Measurements from ENCODE around the gene CST9. TPM values are rescaled to one million over a fixed set of nuclear protein-coding genes. Genes with fewer than 3 reads are reported as not detected.
"Not testable (repeated sequence)": the region's sequence is repeated elsewhere in the genome, so short reads cannot be mapped to it uniquely, and the experiment has no call there.

The CST9 gene
- total RNA-seq, 1 donor = not detected

DNA sequence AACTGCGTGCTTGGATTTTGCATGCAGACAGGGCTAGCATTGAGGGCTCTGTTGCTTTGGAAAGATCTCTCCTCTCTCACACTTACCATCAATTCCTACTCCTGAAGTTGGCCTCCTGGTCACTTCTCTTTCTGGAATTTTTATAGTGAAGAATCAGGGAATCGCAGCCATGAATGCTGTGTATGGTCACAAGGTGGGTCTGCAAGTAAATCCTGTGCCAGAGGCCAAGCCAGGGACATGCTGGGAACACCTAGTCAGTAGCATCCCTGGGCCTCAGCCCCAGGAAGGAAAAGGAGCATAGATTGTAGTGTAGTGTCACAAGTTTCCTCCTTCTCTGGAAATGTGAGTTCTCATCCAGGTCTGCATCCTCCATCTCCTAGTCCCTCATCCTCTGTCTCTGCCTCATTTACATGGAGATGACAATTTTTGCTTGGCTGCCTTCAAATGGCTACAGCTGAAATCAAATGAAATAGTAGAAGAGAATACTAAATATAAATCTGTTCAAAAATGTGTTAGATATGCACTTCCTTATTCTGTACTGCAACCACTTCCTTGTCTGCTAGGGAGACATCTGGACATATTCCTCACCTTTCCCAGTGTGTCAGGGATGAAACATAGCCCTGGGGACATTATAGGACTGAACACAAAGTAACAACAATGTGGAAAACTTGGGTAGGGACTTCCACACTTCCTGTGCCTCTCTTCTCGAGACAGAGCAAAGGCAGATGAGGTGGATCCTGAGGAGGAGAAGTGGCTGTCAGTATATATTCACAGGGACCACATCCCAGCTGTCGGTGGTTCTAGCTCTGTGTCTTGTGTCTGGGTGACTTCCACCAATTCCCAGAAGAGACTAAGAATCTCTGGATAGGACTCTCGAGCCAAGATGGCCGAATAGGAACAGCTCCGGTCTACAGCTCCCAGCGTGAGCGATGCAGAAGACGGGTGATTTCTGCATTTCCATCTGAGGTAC is 17.0 kb downstream of the CST9 start:
- no peak for DNase-seq (ENCODE audit: low read depth in 2 of 3, low spot score in 2 of 3)

GRCh38 chr20:23587631-23588030 is 18.1 kb downstream of the CST9 start:
- no peak for DNase-seq (ENCODE audit: low read depth in 2 of 3, low spot score in 2 of 3)

- DNase-seq (ENCODE audit: low read depth in 2 of 3, low spot score in 2 of 3) = no peak
Observed at GRCh38 chr20:23586735-23587525, 18.8 kb downstream of the CST9 start.

GRCh38 chr20:23585808-23586734 is 19.6 kb downstream of the CST9 start:
- no peak for DNase-seq (ENCODE audit: low read depth in 2 of 3, low spot score in 2 of 3)

- DNase-seq (ENCODE audit: low read depth in 2 of 3, low spot score in 2 of 3) = no peak
Observed at GRCh38 chr20:23585449-23585807, 20.3 kb downstream of the CST9 start.

DNA sequence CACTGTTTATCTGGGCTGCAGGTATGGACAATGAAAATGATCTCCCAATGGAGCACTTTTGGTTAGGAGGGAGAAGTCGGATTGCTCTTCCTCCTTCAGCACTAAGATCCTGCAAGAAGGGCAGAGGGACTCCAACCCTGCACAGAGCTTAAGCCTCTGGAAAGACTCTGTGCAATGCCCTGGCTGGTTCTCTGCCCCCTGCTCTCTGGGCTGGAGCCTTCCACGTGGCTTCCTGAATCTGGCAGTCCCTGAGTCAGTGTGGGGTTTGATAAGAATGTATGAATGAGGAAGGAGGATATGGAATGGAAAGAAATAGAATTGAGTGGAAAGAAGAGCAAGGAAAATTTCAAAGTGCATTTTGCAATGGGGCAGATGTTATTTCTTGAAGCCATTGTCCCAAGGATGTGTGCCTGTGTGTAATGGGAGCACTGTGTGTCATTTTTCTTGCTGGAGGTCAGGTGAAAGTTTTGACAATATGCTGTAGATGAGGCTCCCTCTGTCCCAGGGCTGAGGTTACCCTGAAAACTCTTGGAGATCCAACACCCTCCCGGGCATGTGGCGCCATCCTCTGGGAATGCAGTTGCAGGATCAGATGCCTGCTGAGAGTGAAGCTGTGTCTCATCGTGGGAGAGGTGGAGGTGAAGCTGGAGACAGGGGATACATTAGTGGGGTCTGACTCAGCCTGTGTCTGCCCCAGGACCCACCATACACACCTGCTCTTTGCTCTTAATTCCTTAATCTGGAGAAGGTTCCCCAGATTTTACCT is 21.1 kb downstream of the CST9 start:
- DNase-seq (ENCODE audit: low read depth in 2 of 3, low spot score in 2 of 3) = no peak

DNA sequence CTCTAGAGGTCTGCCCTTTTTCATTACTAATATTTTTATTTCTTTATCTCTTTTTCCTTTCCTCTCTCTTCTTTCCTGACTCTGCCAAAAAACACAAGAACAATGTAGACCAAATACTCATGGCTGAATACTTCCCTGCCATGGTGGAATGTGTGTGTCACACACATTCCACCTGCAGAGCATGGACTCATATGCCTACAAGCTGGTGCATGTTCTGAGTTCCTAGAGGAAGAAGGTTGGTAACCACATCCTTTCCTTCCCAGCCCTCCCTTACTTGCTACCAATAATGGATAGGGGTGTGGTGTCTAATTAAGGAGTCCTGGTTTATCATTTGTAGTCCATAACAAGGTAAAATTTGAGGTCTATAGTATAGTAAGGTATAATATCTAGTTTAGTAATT is 22.2 kb downstream of the CST9 start:
- no peak for DNase-seq (ENCODE audit: low read depth in 2 of 3, low spot score in 2 of 3)

- no peak for DNase-seq (ENCODE audit: low read depth in 2 of 3, low spot score in 2 of 3)
Observed at GRCh38 chr20:23582293-23582692, 23.4 kb downstream of the CST9 start.

GRCh38 chr20:23581833-23582232 is 23.9 kb downstream of the CST9 start:
- not testable (repeated sequence) for DNase-seq (ENCODE audit: low read depth in 2 of 3, low spot score in 2 of 3)

GRCh38 chr20:23574977-23575376 is 30.7 kb downstream of the CST9 start:
- DNase-seq (ENCODE audit: low read depth in 2 of 3, low spot score in 2 of 3) = no peak

- no peak for DNase-seq (ENCODE audit: low read depth in 2 of 3, low spot score in 2 of 3)
Observed at GRCh38 chr20:23570178-23570760, 35.4 kb downstream of the CST9 start.

- DNase-seq (ENCODE audit: low read depth in 2 of 3, low spot score in 2 of 3) = no peak
Observed at GRCh38 chr20:23569570-23569969, 36.1 kb downstream of the CST9 start.

- no peak for DNase-seq (ENCODE audit: low read depth in 2 of 3, low spot score in 2 of 3)
Observed at GRCh38 chr20:23568971-23569330, 36.8 kb downstream of the CST9 start.

- no peak for DNase-seq (ENCODE audit: low read depth in 2 of 3, low spot score in 2 of 3)
Observed at GRCh38 chr20:23568320-23568970, 37.3 kb downstream of the CST9 start, which contains the start of gene CST9L. TSS of gene CST9L (minus strand) at chr20:23568484. CDS start at chr20:23568450, 34 bp downstream.

GRCh38 chr20:23566199-23566932 is 39.4 kb downstream of the CST9 start:
- DNase-seq (ENCODE audit: low read depth in 2 of 3, low spot score in 2 of 3) = no peak

DNA sequence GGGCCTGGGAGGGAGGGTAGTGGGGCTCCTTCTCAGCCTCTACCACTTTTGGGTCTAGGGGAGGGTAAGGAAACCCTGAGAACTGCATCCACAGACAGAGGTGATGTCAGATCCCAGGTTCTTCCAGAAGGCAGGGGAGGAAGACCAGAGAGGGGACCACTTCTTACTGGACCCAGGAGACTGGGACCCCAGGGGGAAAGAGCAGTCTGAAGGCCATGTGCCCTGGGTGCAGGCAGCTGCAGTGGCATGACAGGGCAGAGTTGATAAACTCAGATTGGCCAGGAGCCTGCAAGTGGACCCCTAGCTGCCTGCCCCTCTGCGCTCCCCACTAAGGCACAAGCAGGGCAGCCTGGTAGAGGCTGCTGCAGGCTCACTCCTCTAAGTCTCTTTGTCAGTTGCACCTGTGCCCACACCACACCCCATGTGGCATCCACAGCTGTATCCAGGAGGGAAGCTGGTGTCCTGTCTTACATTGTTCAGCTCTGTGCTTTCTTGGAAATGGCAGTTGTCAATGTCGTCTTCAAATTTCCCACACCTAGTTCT is 40.1 kb downstream of the CST9 start:
- no peak for DNase-seq (ENCODE audit: low read depth in 2 of 3, low spot score in 2 of 3)

GRCh38 chr20:23564927-23565326 is 40.8 kb downstream of the CST9 start:
- no peak for DNase-seq (ENCODE audit: low read depth in 2 of 3, low spot score in 2 of 3)

DNA sequence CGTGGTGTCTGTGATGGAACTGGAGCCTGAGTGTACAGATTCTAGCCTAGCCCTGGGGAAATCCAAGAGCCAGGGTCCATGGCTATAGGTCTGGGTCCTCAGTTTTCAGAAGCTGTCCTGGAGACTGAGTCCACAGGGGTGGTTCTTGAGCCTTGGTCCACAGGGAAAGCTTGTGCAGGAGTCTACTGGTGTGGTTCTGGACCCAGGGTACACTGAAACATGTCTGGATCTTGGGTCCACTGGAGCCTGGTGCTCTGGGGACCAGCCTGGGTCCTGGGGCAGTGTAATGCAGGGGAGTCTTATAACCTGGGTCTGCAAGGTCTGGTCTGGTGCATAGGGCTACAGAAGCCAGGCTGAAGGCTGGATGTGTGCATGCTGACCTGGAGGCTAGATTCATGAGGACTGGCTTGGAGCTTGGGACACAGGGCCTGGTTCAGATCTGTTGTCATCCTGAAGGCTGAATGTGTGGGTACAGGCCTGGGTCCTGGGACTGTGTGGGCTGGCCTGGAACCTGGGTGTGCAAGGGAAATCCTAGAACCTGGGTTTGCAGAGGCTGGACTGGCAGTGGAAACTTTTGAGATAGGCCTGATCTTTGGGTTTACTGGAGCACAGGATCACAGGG is 42.9 kb downstream of the CST9 start:
- DNase-seq (ENCODE audit: low read depth in 2 of 3, low spot score in 2 of 3) = no peak
